Activated CD4-positive, alpha-beta T cell treated with anti-CD3 and anti-CD28 coated beads, Interleukin-2, amount 10 ng/mL, durations not matched to agents 7 days and 5 days (primary cell): ENCODE results near the gene MXI1. TPM values are rescaled to one million over a fixed set of nuclear protein-coding genes. Genes with fewer than 3 reads are reported as not detected.
"Not testable (repeated sequence)": the region's sequence is repeated elsewhere in the genome, so short reads cannot be mapped to it uniquely, and the experiment has no call there.

Source experiments
- CTCF ChIA-PET: fragments of 350-600 bp; sonication (Branson Sonifier 250); formaldehyde crosslinking; loops from one replicate; lab custom pipeline; 2021; ENCODE audit warnings: antibody characterized with exemption; lab: Charles Lee
- POLR2A ChIA-PET: fragments of 350-600 bp; sonication (Branson Sonifier 250); formaldehyde crosslinking; loops from one replicate; lab custom pipeline; 2021; ENCODE audit warnings: antibody characterized with exemption; lab: Charles Lee
- DNase-seq: peaks from one replicate; pipeline ENCODE4 v3.0.0-alpha.2; 2020
- H3K27ac Mint-ChIP-seq: one replicate; pipeline ENCODE4 v1.8.0; 2021; ENCODE audit warnings: mild to moderate bottlenecking, moderate library complexity, mixed read lengths
- H3K27me3 Mint-ChIP-seq: one replicate; pipeline ENCODE4 v1.8.0; 2021; ENCODE audit warnings: mixed read lengths
- H3K36me3 Mint-ChIP-seq: one replicate; pipeline ENCODE4 v1.8.0; 2021; ENCODE audit warnings: low read depth, mixed read lengths
- H3K4me1 Mint-ChIP-seq: one replicate; pipeline ENCODE4 v1.8.0; 2021; ENCODE audit warnings: mixed read lengths
- H3K4me3 Mint-ChIP-seq: one replicate; pipeline ENCODE4 v1.8.0; 2021; ENCODE audit warnings: mild to moderate bottlenecking, moderate library complexity, mixed read lengths
- H3K9me3 Mint-ChIP-seq: one replicate; pipeline ENCODE4 v1.8.0; 2021; ENCODE audit warnings: mixed read lengths
- total RNA-seq, 2 experiments: library from RNA; stranded (reverse); gene quantifications; one replicate each; pipeline ENCODE4 v1.2.3, GENCODE V29; 2021

The MXI1 gene
- total RNA-seq, 2 experiments from 2014 or later: 16.2 to 19.8 TPM

- H3K27ac Mint-ChIP-seq: no peak overlapping the region
- H3K9me3 Mint-ChIP-seq: peaks cover 5% of the 10 kb centered on the region
- H3K27me3 Mint-ChIP-seq: peaks cover 5% of the 10 kb centered on the region
- no peak for DNase-seq
- peaks cover 19% of the 10 kb centered on the region for H3K4me1 Mint-ChIP-seq
- no peak overlapping the region for H3K4me3 Mint-ChIP-seq
- CTCF ChIA-PET: interaction anchor here (1.1 to 4.7 kb wide), 6 partner anchors 8 to 24 kb away, joined by 3 to 18 read pairs (median 5); partner anchors contain the start of gene SMNDC1
- POLR2A ChIA-PET: no interaction called here
- H3K36me3 Mint-ChIP-seq: peaks cover 4% of the 10 kb centered on the region
Measured at GRCh38 chr10:110323503-110323902, 116.1 kb downstream of the MXI1 start.

GRCh38 chr10:110324201-110324804 lies 116.9 kb downstream of the MXI1 start:
- POLR2A ChIA-PET: no interaction called here
- H3K27ac Mint-ChIP-seq: no peak overlapping the region
- H3K4me3 Mint-ChIP-seq: no peak overlapping the region
- peaks cover 5% of the 10 kb centered on the region for H3K27me3 Mint-ChIP-seq
- H3K4me1 Mint-ChIP-seq: peaks cover 18% of the 10 kb centered on the region
- CTCF ChIA-PET: interaction anchor here (0.7 to 4.7 kb wide), 13 partner anchors 9 to 222 kb away, joined by 3 to 18 read pairs (median 3); partner anchors contain the start of gene SMNDC1
- DNase-seq: no peak
- H3K36me3 Mint-ChIP-seq: peaks cover 4% of the 10 kb centered on the region
- peaks cover 8% of the 10 kb centered on the region for H3K9me3 Mint-ChIP-seq

- Mint-ChIP-seq H3K4me3 (no peak overlapping the region), H3K9me3 (peaks cover 12% of the 10 kb centered on the region), H3K27me3 (peaks cover 5% of the 10 kb centered on the region), H3K36me3 (peaks cover 8% of the 10 kb centered on the region), H3K27ac (no peak overlapping the region), H3K4me1 (peaks cover 18% of the 10 kb centered on the region)
- POLR2A ChIA-PET: no interaction called here
- DNase-seq: no peak
- CTCF ChIA-PET: interaction anchor here (0.7 to 3.3 kb wide), 10 partner anchors 12 to 594 kb away, joined by 3 to 14 read pairs (median 3); partner anchors contain the start of genes BBIP1, SHOC2 and SMNDC1
Measured at GRCh38 chr10:110324805-110325280, 117.4 kb downstream of the MXI1 start.

GRCh38 chr10:110326351-110327032 lies 119.1 kb downstream of the MXI1 start:
- ChIA-PET POLR2A (no interaction called here), CTCF (interaction anchor here (0.7 to 3.3 kb wide), 10 partner anchors 8 to 442 kb away, joined by 3 to 14 read pairs (median 4); partner anchors contain the start of gene SMNDC1)
- H3K27me3 Mint-ChIP-seq: peaks cover 5% of the 10 kb centered on the region

GRCh38 chr10:110327262-110327914 lies 120.0 kb downstream of the MXI1 start:
- H3K4me1 Mint-ChIP-seq: peaks cover 18% of the 10 kb centered on the region
- CTCF ChIA-PET: interaction anchor here (0.7 to 3.3 kb wide), 10 partner anchors 9 to 232 kb away, joined by 3 to 11 read pairs (median 3); no protein-coding TSS in a partner anchor
- peaks cover 5% of the 10 kb centered on the region for H3K27me3 Mint-ChIP-seq
- H3K4me3 Mint-ChIP-seq: no peak overlapping the region
- peaks cover 24% of the 10 kb centered on the region for H3K9me3 Mint-ChIP-seq
- DNase-seq: no peak
- POLR2A ChIA-PET: no interaction called here
- peaks cover 13% of the 10 kb centered on the region for H3K36me3 Mint-ChIP-seq
- H3K27ac Mint-ChIP-seq: no peak overlapping the region

More at GRCh38 chr10:110326351-110327032, 119.1 kb downstream of the MXI1 start:
- Mint-ChIP-seq H3K4me3 (no peak overlapping the region), H3K27ac (no peak overlapping the region), H3K9me3 (peaks cover 20% of the 10 kb centered on the region), H3K4me1 (peaks cover 18% of the 10 kb centered on the region), H3K36me3 (peaks cover 14% of the 10 kb centered on the region)
- no peak for DNase-seq

- POLR2A ChIA-PET: no interaction called here
- peaks cover 16% of the 10 kb centered on the region for H3K36me3 Mint-ChIP-seq
- peaks cover 23% of the 10 kb centered on the region for H3K4me1 Mint-ChIP-seq
- H3K27ac Mint-ChIP-seq: no peak overlapping the region
- peaks cover 2% of the 10 kb centered on the region for H3K27me3 Mint-ChIP-seq
- CTCF ChIA-PET: interaction anchor here (1.3 to 2.6 kb wide), 2 partner anchors 15 to 24 kb away, joined by 3 to 8 read pairs; no protein-coding TSS in a partner anchor
- H3K4me3 Mint-ChIP-seq: no peak overlapping the region
- no peak for DNase-seq
- peaks cover 28% of the 10 kb centered on the region for H3K9me3 Mint-ChIP-seq
Measured at GRCh38 chr10:110330675-110331074, 123.3 kb downstream of the MXI1 start.

GRCh38 chr10:110331226-110331795 lies 123.9 kb downstream of the MXI1 start:
- CTCF ChIA-PET: interaction anchor here (1.0 to 4.1 kb wide), 3 partner anchors 9 to 23 kb away, joined by 3 to 18 read pairs (median 4); no protein-coding TSS in a partner anchor
- DNase-seq, H3K4me3 Mint-ChIP-seq, H3K27ac Mint-ChIP-seq, POLR2A ChIA-PET, H3K27me3 Mint-ChIP-seq: not testable (repeated sequence)
- H3K36me3 Mint-ChIP-seq: peaks cover 16% of the 10 kb centered on the region
- peaks cover 28% of the 10 kb centered on the region for H3K9me3 Mint-ChIP-seq
- peaks cover 28% of the 10 kb centered on the region for H3K4me1 Mint-ChIP-seq

- ChIA-PET POLR2A (no interaction called here), CTCF (interaction anchor here (0.7 to 4.1 kb wide), 15 partner anchors 8 to 632 kb away, joined by 3 to 31 read pairs (median 4); no protein-coding TSS in a partner anchor)
- H3K4me3 Mint-ChIP-seq: no peak overlapping the region
- no peak overlapping the region for H3K27ac Mint-ChIP-seq
- no peak for DNase-seq
- H3K27me3 Mint-ChIP-seq: no peaks in the 10 kb centered on the region
- H3K9me3 Mint-ChIP-seq: peaks cover 24% of the 10 kb centered on the region
- peaks cover 29% of the 10 kb centered on the region for H3K4me1 Mint-ChIP-seq
- peaks cover 16% of the 10 kb centered on the region for H3K36me3 Mint-ChIP-seq
Measured at GRCh38 chr10:110334061-110334656, 126.8 kb downstream of the MXI1 start.

- ChIA-PET CTCF (interaction anchor here (0.9 to 3.6 kb wide), 6 partner anchors 10 to 211 kb away, joined by 3 to 31 read pairs (median 4); no protein-coding TSS in a partner anchor), POLR2A (no interaction called here)
Measured at GRCh38 chr10:110335314-110336064, 128.1 kb downstream of the MXI1 start.

GRCh38 chr10:110336111-110336721 lies 128.8 kb downstream of the MXI1 start:
- POLR2A ChIA-PET: interaction anchor here (0.6 kb wide), 1 partner anchor 22 kb away, joined by 10 read pairs; no protein-coding TSS in a partner anchor
- peak overlapping the region; percentile 71 for H3K27ac Mint-ChIP-seq
- no peak overlapping the region for H3K4me3 Mint-ChIP-seq
- CTCF ChIA-PET: interaction anchor here (0.6 to 2.1 kb wide), 11 partner anchors 8 to 373 kb away, joined by 3 to 22 read pairs (median 3); no protein-coding TSS in a partner anchor
- peaks cover 6% of the 10 kb centered on the region for H3K36me3 Mint-ChIP-seq
- H3K9me3 Mint-ChIP-seq: peaks cover 8% of the 10 kb centered on the region
- peaks cover 29% of the 10 kb centered on the region for H3K4me1 Mint-ChIP-seq
- no peak for DNase-seq
- H3K27me3 Mint-ChIP-seq: peaks cover 3% of the 10 kb centered on the region

More at GRCh38 chr10:110335314-110336064, 128.1 kb downstream of the MXI1 start:
- peaks cover 29% of the 10 kb centered on the region for H3K4me1 Mint-ChIP-seq
- H3K36me3 Mint-ChIP-seq: peaks cover 12% of the 10 kb centered on the region
- H3K27me3 Mint-ChIP-seq: no peaks in the 10 kb centered on the region
- peaks cover 15% of the 10 kb centered on the region for H3K9me3 Mint-ChIP-seq
- peak overlapping the region; percentile 71 for H3K27ac Mint-ChIP-seq
- H3K4me3 Mint-ChIP-seq: no peak overlapping the region
- no peak for DNase-seq
